SK-N-MC (cell line): ENCODE data around the gene ADTRP.

Experiments
- DNase-seq: peaks from one replicate; pipeline ENCODE4 v3.0.0-alpha.2; 2011; ENCODE audit warnings: low read depth, low spot score
- H3K27ac ChIP-seq: fragments of 200-600 bp; sonication (generic); 2 replicates; pipeline ENCODE4 v1.5.1; 2016; ENCODE audit warnings: mixed run types
- H3K36me3 ChIP-seq: fragments of 200-600 bp; sonication (generic); 2 replicates; pipeline ENCODE4 v1.6.1; 2017; ENCODE audit warnings: antibody characterized with exemption, low read length, mixed read lengths; ENCODE audit not compliant: insufficient read depth
- H3K4me3 ChIP-seq: fragments of 200-600 bp; sonication (generic); 2 replicates; pipeline ENCODE4 v1.5.1; 2016
- H3K9ac ChIP-seq: fragments of 200-600 bp; sonication (generic); 2 replicates; pipeline ENCODE4 v1.8.0; 2017; ENCODE audit warnings: mixed run types, mixed read lengths; ENCODE audit not compliant: insufficient read length
- H3K9me3 ChIP-seq: fragments of 200-600 bp; sonication (generic); 2 replicates; pipeline ENCODE4 v1.6.1; 2017; ENCODE audit warnings: low read depth, mild to moderate bottlenecking, antibody characterized with exemption, low read length, moderate library complexity, mixed read lengths
- EZH2 ChIP-seq: fragments of 200-600 bp; sonication (generic); IDR thresholded peaks from one replicate; pipeline ENCODE4 v1.6.1; 2017; ENCODE audit warnings: antibody characterized with exemption
- FOXP2 ChIP-seq: optimal IDR thresholded peaks from 2 replicates; pipeline ENCODE3; 2011; ENCODE audit warnings: mild to moderate bottlenecking, moderate library complexity; ENCODE audit not compliant: insufficient read depth; ENCODE audit errors: extremely low read length, control extremely low read depth
- POLR2AphosphoS5 ChIP-seq: IDR thresholded peaks from 2 replicates; pipeline ENCODE4 v1.6.1; 2012; ENCODE audit warnings: mild to moderate bottlenecking, low read depth, low read length, borderline replicate concordance

The ADTRP gene

DNA sequence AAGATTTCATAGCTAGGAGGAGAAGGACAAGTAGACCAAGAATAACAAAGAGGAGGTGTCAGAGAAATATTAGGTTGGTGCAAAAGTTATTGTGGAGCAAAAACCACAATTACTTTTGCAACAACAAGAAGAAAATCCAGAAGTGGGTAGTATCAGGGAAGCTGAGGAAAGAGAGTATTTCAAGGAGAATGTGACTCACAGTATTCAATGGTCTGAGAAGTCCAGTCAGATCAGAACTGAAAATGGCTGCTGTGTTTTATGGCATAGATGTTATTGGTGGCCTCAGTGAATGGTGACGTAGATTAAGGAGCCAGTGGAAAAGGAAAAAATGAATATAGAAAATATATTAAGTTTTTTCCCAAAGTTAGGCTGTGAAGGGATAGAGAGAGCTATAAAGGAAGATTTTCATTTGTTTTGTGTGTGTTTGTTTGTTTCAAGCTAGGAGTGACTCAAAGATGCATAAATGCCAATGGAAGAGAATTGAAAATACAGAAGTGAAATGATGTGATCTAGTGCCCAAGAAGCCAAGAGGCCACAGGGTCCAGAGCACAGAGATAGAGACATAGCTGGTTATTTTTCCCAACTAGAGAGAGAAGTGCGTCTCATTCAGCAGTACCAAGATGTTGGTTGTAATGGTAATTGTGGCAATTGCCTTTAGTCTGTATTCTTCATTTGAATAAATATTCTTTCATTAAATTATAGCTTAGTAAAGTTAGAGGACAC lies 112.8 kb downstream of the ADTRP start:
- Histone ChIP-seq H3K36me3 (no peaks in the 10 kb centered on the region), H3K27ac (no peak overlapping the region), H3K9me3 (no peaks in the 10 kb centered on the region), H3K4me3 (no peak overlapping the region), H3K9ac (no peak overlapping the region)
- no peak for TF ChIP-seq EZH2
- TF ChIP-seq POLR2AphosphoS5, result no peak
- TF ChIP-seq FOXP2, result no peak
- no peak for DNase-seq
